ENCODE data around the gene FGD3. TPM values are rescaled to one million over a fixed set of nuclear protein-coding genes. Genes with fewer than 3 reads are reported as not detected.

Gene FGD3
- total and polyA plus RNA-seq, 9 of the 15 experiments (the other 6 are each of a cell fraction or from before 2014, with no cell fraction given), result 0.07 to 1.3 (median 0.29) TPM

GRCh38 chr9:93071464-93071863 is 124.1 kb downstream of the FGD3 start (continued):
- TF ChIP-seq ATF7 (IDR thresholded peaks at IDR 0.05), result peak; percentile 13; the same call in 1 of the 2 replicates
- TF ChIP-seq PBX2 (CRISPR knock-in tag; IDR thresholded peaks at IDR 0.05; ENCODE audit: low read depth), result no peak
- TF ChIP-seq PBX2 (tag; conservative IDR thresholded peaks at IDR 0.05; ENCODE audit: low read depth), result 0 out of 2 replicates have a peak, but pooled peaks have one; percentile 31
- TF ChIP-seq SREBF1 (IDR thresholded peaks at IDR 0.05; ENCODE audit: borderline replicate concordance, low read depth, low read length), result peak; percentile 22; the same call in 1 of the 2 replicates
- TF ChIP-seq POLR2AphosphoS5 (IDR thresholded peaks at IDR 0.05; ENCODE audit: control insufficient read depth, insufficient read depth, low read depth, low read length), result no peak
- no peak for TF ChIP-seq CREB3 (tag; conservative IDR thresholded peaks at IDR 0.05; ENCODE audit: low read depth)
- no peak for TF ChIP-seq E2F4 (CRISPR knock-in tag; IDR thresholded peaks at IDR 0.05; ENCODE audit: low read depth)
- TF ChIP-seq ZNF23 (CRISPR knock-in tag; IDR thresholded peaks at IDR 0.05), result no peak
- no peak for TF ChIP-seq GABPB1 (CRISPR knock-in tag; IDR thresholded peaks at IDR 0.05)
- peak; percentile 46; the same call in 1 of the 2 replicates for TF ChIP-seq ATF3 (IDR thresholded peaks at IDR 0.05)
- no peak for TF ChIP-seq ATF3 (CRISPR knock-in tag; conservative IDR thresholded peaks at IDR 0.05)
- peak; percentile 67 for TF ChIP-seq ZNF134 (CRISPR knock-in tag; conservative IDR thresholded peaks at IDR 0.05)
- TF ChIP-seq ZBTB1 (CRISPR knock-in tag; IDR thresholded peaks at IDR 0.05; ENCODE audit: borderline replicate concordance, low read depth), result no peak
- no peak for TF ChIP-seq SMC3 (conservative IDR thresholded peaks at IDR 0.05; ENCODE audit: insufficient read depth, low read depth, low read length)
- no peak for TF ChIP-seq PYGO2 (tag; IDR thresholded peaks at IDR 0.05)
- peak; percentile 99 for TF ChIP-seq RAD51 (IDR thresholded peaks at IDR 0.05; ENCODE audit: borderline replicate concordance, low read depth)
- no peak for TF ChIP-seq NEUROD1 (IDR thresholded peaks at IDR 0.05; ENCODE audit: borderline replicate concordance, low read depth, low read length, partially characterized antibody)
- TF ChIP-seq OTX1 (CRISPR knock-in tag; IDR thresholded peaks at IDR 0.05), result 0 out of 2 replicates have a peak, but pooled peaks have one; percentile 2
- no peak for TF ChIP-seq SIN3A (IDR thresholded peaks at IDR 0.05; ENCODE audit: borderline replicate concordance in 2 of 2, control insufficient read depth in 1 of 2, low read depth in 2 of 2, low read length in 2 of 2)
- peak; percentile 99 for TF ChIP-seq TFE3 (CRISPR knock-in tag; IDR thresholded peaks at IDR 0.05)
- peak; percentile 76 for TF ChIP-seq BHLHE40 (IDR thresholded peaks at IDR 0.05; ENCODE audit: low read length)

Measured in K562 (cell line).